Measurements from ENCODE around the gene NPPB.

Gene NPPB

DNA sequence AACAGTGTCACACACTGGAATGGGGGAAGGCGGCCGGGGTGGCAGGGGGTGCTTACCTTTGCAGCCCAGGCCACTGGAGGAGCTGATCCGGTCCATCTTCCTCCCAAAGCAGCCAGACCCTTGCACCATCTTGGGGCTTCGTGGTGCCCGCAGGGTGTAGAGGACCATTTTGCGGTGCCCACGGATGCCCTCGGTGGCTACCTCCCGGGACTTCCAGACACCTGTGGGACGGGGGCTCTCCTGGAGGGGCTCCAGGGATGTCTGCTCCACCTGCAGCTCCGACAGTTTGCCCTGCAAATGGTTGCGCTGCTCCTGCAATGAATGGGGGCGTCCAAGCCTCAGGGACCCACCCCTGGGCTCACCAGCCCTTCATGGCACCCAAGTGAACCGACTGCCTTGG is 587 bp downstream of the NPPB start:
- no peak for TF ChIP-seq CTCF (conservative IDR thresholded peaks at IDR 0.05; ENCODE audit: low read depth, low read length)
- Histone ChIP-seq H4K20me1 (ENCODE audit: insufficient read depth) (no peaks in the 10 kb centered on the region), H3K79me2 (ENCODE audit: insufficient read depth, low read depth) (no peaks in the 10 kb centered on the region), H3K27ac (no peak overlapping the region), H3K36me3 (ENCODE audit: insufficient read depth) (no peaks in the 10 kb centered on the region), H3K4me2 (no peak overlapping the region), H3K4me1 (ENCODE audit: low read depth, poor library complexity, severe bottlenecking) (no peaks in the 10 kb centered on the region), H3K9ac (no peak overlapping the region), H3K27me3 (ENCODE audit: insufficient read depth, low read depth) (peaks cover 89% of the 10 kb centered on the region), H3K4me3 (IDR thresholded peaks at IDR 0.05; ENCODE audit: insufficient read depth, low read depth, low read length) (no peak overlapping the region), H2AFZ (ENCODE audit: low read depth) (no peak overlapping the region)

- Histone ChIP-seq H2AFZ (ENCODE audit: low read depth) (no peak overlapping the region), H3K4me1 (ENCODE audit: low read depth, poor library complexity, severe bottlenecking) (no peaks in the 10 kb centered on the region), H3K27me3 (ENCODE audit: insufficient read depth, low read depth) (peaks cover 89% of the 10 kb centered on the region), H3K4me3 (IDR thresholded peaks at IDR 0.05; ENCODE audit: insufficient read depth, low read depth, low read length) (no peak overlapping the region), H3K27ac (no peak overlapping the region), H3K9ac (no peak overlapping the region), H4K20me1 (ENCODE audit: insufficient read depth) (no peaks in the 10 kb centered on the region), H3K4me2 (no peak overlapping the region), H3K79me2 (ENCODE audit: insufficient read depth, low read depth) (no peaks in the 10 kb centered on the region), H3K36me3 (ENCODE audit: insufficient read depth) (no peaks in the 10 kb centered on the region)
- no peak for TF ChIP-seq CTCF (conservative IDR thresholded peaks at IDR 0.05; ENCODE audit: low read depth, low read length)
Measured at GRCh38 chr1:11857164-11857851, 1.4 kb downstream of the NPPB start.

DNA sequence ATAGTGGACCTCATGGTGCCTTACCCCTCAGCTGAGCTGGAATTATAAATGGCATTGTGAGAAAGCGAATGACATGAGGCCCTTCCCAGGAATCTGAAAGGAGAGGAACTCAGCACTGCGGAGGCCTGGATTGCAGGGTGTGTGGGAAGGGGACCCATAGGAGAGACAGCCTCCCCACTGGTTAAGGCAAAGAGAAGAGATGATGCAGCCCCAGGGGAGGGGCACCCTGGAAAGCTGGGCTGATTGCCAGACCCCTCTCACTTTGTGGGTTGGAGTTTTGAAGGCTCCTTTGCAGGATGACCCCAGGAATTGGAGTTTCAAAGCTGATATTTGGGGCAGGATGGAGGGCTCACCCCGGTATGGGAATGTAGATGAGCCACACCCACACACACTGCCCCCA is 2.0 kb downstream of the NPPB start:
- no peak overlapping the region for H3K4me3 ChIP-seq (IDR thresholded peaks at IDR 0.05; ENCODE audit: insufficient read depth, low read depth, low read length)
- H3K79me2 ChIP-seq (ENCODE audit: insufficient read depth, low read depth), result no peaks in the 10 kb centered on the region
- no peaks in the 10 kb centered on the region for H3K4me1 ChIP-seq (ENCODE audit: low read depth, poor library complexity, severe bottlenecking)
- peaks cover 89% of the 10 kb centered on the region for H3K27me3 ChIP-seq (ENCODE audit: insufficient read depth, low read depth)
- H3K9ac ChIP-seq, result no peak overlapping the region
- no peak for TF ChIP-seq CTCF (conservative IDR thresholded peaks at IDR 0.05; ENCODE audit: low read depth, low read length)
- H3K27ac ChIP-seq, result no peak overlapping the region
- H2AFZ ChIP-seq (ENCODE audit: low read depth), result no peak overlapping the region
- no peaks in the 10 kb centered on the region for H4K20me1 ChIP-seq (ENCODE audit: insufficient read depth)
- H3K4me2 ChIP-seq, result no peak overlapping the region
- H3K36me3 ChIP-seq (ENCODE audit: insufficient read depth), result no peaks in the 10 kb centered on the region

DNA sequence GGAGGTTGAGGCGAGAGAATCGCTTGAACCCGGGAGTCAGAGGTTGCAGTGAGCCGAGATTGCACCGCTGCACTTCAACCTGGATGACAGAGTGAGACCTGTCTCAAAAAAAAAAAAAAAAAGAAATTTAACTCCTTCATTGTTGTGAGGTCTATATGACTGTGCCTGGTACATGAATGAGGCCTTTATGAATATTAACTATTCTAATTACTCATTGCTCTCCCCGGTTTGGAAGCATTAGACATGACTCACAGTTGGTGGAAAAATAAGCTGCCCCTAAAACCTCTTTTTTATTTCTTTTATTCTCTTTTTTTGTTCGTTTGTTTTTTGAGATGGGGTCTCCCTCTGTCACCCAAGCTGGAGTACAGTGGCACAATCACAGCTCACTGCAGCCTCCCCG is 3.3 kb downstream of the NPPB start:
- H3K27me3 ChIP-seq (ENCODE audit: insufficient read depth, low read depth), result peaks cover 89% of the 10 kb centered on the region
- H3K9ac ChIP-seq, result no peak overlapping the region
- no peaks in the 10 kb centered on the region for H4K20me1 ChIP-seq (ENCODE audit: insufficient read depth)
- no peaks in the 10 kb centered on the region for H3K36me3 ChIP-seq (ENCODE audit: insufficient read depth)
- TF ChIP-seq CTCF (conservative IDR thresholded peaks at IDR 0.05; ENCODE audit: low read depth, low read length), result no peak
- H2AFZ ChIP-seq (ENCODE audit: low read depth), result no peak overlapping the region
- no peak overlapping the region for H3K4me3 ChIP-seq (IDR thresholded peaks at IDR 0.05; ENCODE audit: insufficient read depth, low read depth, low read length)
- no peaks in the 10 kb centered on the region for H3K79me2 ChIP-seq (ENCODE audit: insufficient read depth, low read depth)
- no peaks in the 10 kb centered on the region for H3K4me1 ChIP-seq (ENCODE audit: low read depth, poor library complexity, severe bottlenecking)
- H3K4me2 ChIP-seq, result no peak overlapping the region
- no peak overlapping the region for H3K27ac ChIP-seq

All from KMS-11 (cell line).